ENCODE data around the gene PPP2R5A.
"Not testable (repeated sequence)": the region's sequence is repeated elsewhere in the genome, so short reads cannot be mapped to it uniquely, and the experiment has no call there.

PPP2R5A gene

GRCh38 chr1:212271823-212272485, 13.3 kb upstream of the PPP2R5A start:
- Histone ChIP-seq H3K9me3 (ENCODE audit: low read depth, low read length) (no peaks in the 10 kb centered on the region), H3K4me3 (no peak overlapping the region), H3K9ac (ENCODE audit: insufficient read length) (no peak overlapping the region), H3K36me3 (ENCODE audit: insufficient read depth, low read length) (no peaks in the 10 kb centered on the region), H3K27ac (no peak overlapping the region)
- no peak for DNase-seq (ENCODE audit: low read depth, low spot score)
- TF ChIP-seq POLR2AphosphoS5 (IDR thresholded peaks at IDR 0.05; ENCODE audit: borderline replicate concordance, low read depth, low read length) (no peak), FOXP2 (optimal IDR thresholded peaks at IDR 0.05; ENCODE audit: control extremely low read depth, extremely low read length, insufficient read depth) (no peak), EZH2 (IDR thresholded peaks at IDR 0.05) (no peak)

DNA sequence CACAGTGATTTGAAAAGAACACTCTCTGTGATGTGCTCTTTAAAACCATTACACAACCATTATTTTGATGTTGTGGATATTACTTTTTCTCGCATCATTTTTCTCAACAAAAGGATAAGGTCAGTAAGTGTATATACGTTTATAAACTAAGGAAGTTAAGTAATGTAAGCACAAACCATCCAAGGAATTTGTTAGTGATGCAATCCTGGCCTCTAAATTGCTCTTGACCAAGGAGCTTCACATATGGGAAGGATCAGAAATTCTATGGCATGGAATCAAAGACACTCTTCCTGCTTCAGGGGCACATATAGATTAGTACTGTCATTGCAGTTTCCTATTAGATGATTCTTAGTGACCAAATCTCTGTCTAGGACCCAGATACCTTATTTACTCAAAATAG, 3.6 kb upstream of the PPP2R5A start:
- DNase-seq (ENCODE audit: low read depth, low spot score), result no peak
- TF ChIP-seq EZH2 (IDR thresholded peaks at IDR 0.05) (no peak), POLR2AphosphoS5 (IDR thresholded peaks at IDR 0.05; ENCODE audit: borderline replicate concordance, low read depth, low read length) (no peak), FOXP2 (optimal IDR thresholded peaks at IDR 0.05; ENCODE audit: control extremely low read depth, extremely low read length, insufficient read depth) (no peak)
- Histone ChIP-seq H3K4me3 (no peak overlapping the region), H3K9ac (ENCODE audit: insufficient read length) (no peak overlapping the region), H3K36me3 (ENCODE audit: insufficient read depth, low read length) (no peaks in the 10 kb centered on the region), H3K9me3 (ENCODE audit: low read depth, low read length) (no peaks in the 10 kb centered on the region; the same call in 1 of the 2 replicates), H3K27ac (no peak overlapping the region)

DNA sequence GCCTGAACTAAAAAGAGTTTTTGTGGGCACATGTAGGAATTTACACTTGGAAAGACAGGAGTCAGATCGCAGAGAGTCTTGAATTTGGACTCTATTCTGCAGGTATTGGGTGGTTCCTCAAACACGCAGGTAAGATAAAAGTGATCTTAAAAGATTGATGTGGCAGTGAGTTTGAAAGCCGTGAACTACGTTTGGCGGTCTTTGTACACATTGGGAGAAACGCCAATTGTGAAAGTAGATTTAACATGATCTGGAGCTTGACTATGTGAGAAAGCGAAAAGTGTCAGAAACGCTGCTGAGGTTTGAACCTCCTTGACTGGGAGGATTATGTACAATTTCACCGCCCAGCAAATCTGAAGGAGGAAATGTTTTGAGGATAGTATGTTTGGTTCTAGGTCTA, 1.5 kb upstream of the PPP2R5A start:
- DNase-seq (ENCODE audit: low read depth, low spot score), result no peak
- H3K4me3 ChIP-seq, result peak overlapping the region; percentile 98; the same call in 1 of the 2 replicates
- no peak overlapping the region for H3K27ac ChIP-seq
- no peaks in the 10 kb centered on the region; the same call in 1 of the 2 replicates for H3K9me3 ChIP-seq (ENCODE audit: low read depth, low read length)
- no peak overlapping the region for H3K9ac ChIP-seq (ENCODE audit: insufficient read length)
- TF ChIP-seq FOXP2 (optimal IDR thresholded peaks at IDR 0.05; ENCODE audit: control extremely low read depth, extremely low read length, insufficient read depth), result no peak
- no peak for TF ChIP-seq EZH2 (IDR thresholded peaks at IDR 0.05)
- TF ChIP-seq POLR2AphosphoS5 (IDR thresholded peaks at IDR 0.05; ENCODE audit: borderline replicate concordance, low read depth, low read length), result no peak
- H3K36me3 ChIP-seq (ENCODE audit: insufficient read depth, low read length), result no peaks in the 10 kb centered on the region

DNA sequence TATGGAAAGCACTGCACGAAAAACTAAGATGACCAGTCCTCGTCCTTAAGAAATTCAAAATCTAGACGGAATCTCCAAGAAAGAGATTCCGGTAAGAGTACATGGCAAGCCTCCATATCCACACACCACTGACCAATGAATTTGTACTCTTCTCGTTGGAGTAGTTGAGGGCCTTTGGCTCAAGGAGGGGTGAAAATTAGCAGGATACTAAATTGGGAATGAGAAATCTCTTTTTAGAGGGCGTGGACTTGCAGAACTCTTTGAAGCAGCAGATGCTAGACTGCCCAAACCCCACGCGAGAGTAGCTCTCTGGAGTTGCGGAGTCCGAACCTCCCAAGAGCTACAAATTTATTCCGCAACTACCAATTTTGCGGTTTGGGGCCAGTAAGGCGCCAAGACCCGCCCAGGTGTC, 872 bp upstream of the PPP2R5A start:
- no peak for TF ChIP-seq FOXP2 (optimal IDR thresholded peaks at IDR 0.05; ENCODE audit: control extremely low read depth, extremely low read length, insufficient read depth)
- TF ChIP-seq POLR2AphosphoS5 (IDR thresholded peaks at IDR 0.05; ENCODE audit: borderline replicate concordance, low read depth, low read length), result no peak
- no peak for TF ChIP-seq EZH2 (IDR thresholded peaks at IDR 0.05)
- H3K9ac ChIP-seq (ENCODE audit: insufficient read length), result peak overlapping the region; percentile 68
- H3K4me3 ChIP-seq, result peak overlapping the region; percentile 98
- no peaks in the 10 kb centered on the region for H3K36me3 ChIP-seq (ENCODE audit: insufficient read depth, low read length)
- H3K9me3 ChIP-seq (ENCODE audit: low read depth, low read length), result no peaks in the 10 kb centered on the region; the same call in 1 of the 2 replicates
- DNase-seq (ENCODE audit: low read depth, low spot score), result no peak
- H3K27ac ChIP-seq, result no peak overlapping the region

- Histone ChIP-seq H3K9me3 (ENCODE audit: low read depth, low read length) (no peaks in the 10 kb centered on the region), H3K36me3 (ENCODE audit: insufficient read depth, low read length) (no peaks in the 10 kb centered on the region), H3K9ac (ENCODE audit: insufficient read length) (peak overlapping the region; percentile 72), H3K4me3 (peak overlapping the region; percentile 98), H3K27ac (no peak overlapping the region)
- TF ChIP-seq EZH2 (IDR thresholded peaks at IDR 0.05) (no peak), FOXP2 (optimal IDR thresholded peaks at IDR 0.05; ENCODE audit: control extremely low read depth, extremely low read length, insufficient read depth) (no peak), POLR2AphosphoS5 (IDR thresholded peaks at IDR 0.05; ENCODE audit: borderline replicate concordance, low read depth, low read length) (no peak)
- no peak for DNase-seq (ENCODE audit: low read depth, low spot score)
Measured at GRCh38 chr1:212285685-212286555, 710 bp downstream of the PPP2R5A start.

DNA sequence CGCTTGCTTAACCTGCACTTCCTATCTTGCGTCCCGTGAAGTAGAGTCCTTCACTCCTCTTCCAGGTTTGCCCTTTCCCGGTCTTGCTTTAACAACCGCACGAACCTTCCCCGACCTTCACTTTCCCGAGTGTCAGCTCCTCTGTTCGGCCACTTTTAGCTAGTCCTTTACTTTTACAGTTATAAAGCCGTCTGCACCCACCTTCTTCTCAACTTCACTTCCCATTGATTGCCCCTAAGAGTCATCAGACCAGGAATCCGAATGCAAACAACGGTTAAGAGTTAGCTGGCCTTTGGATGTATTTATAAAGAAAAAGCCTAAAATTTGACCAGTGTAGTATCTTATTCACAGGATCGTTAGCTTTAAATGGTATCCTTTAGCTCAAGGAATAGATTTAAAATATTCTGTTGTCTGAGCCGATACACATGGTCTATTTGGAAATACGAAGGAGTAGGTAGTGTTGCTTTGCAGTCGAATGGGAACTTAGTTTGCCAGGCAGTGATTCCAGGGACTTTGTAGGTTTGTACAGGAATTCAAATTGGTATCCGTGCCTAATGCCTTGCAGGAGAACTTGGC, 1.4 kb downstream of the PPP2R5A start:
- Histone ChIP-seq H3K9ac (ENCODE audit: insufficient read length) (peak overlapping the region; percentile 72), H3K9me3 (ENCODE audit: low read depth, low read length) (no peaks in the 10 kb centered on the region), H3K4me3 (peak overlapping the region; percentile 98), H3K27ac (no peak overlapping the region), H3K36me3 (ENCODE audit: insufficient read depth, low read length) (no peaks in the 10 kb centered on the region)
- TF ChIP-seq EZH2 (IDR thresholded peaks at IDR 0.05) (no peak), FOXP2 (optimal IDR thresholded peaks at IDR 0.05; ENCODE audit: control extremely low read depth, extremely low read length, insufficient read depth) (no peak), POLR2AphosphoS5 (IDR thresholded peaks at IDR 0.05; ENCODE audit: borderline replicate concordance, low read depth, low read length) (no peak)
- DNase-seq (ENCODE audit: low read depth, low spot score), result no peak

- H3K27ac ChIP-seq, result no peak overlapping the region
- H3K9me3 ChIP-seq (ENCODE audit: low read depth, low read length), result no peaks in the 10 kb centered on the region
- peak overlapping the region; percentile 98 for H3K4me3 ChIP-seq
- H3K9ac ChIP-seq (ENCODE audit: insufficient read length), result peak overlapping the region; percentile 72
- no peaks in the 10 kb centered on the region for H3K36me3 ChIP-seq (ENCODE audit: insufficient read depth, low read length)
- DNase-seq (ENCODE audit: low read depth, low spot score), result no peak
- TF ChIP-seq POLR2AphosphoS5 (IDR thresholded peaks at IDR 0.05; ENCODE audit: borderline replicate concordance, low read depth, low read length) (no peak), FOXP2 (optimal IDR thresholded peaks at IDR 0.05; ENCODE audit: control extremely low read depth, extremely low read length, insufficient read depth) (no peak), EZH2 (IDR thresholded peaks at IDR 0.05) (no peak)
Measured at GRCh38 chr1:212287261-212287895, 2.2 kb downstream of the PPP2R5A start.

- not testable (repeated sequence) for DNase-seq (ENCODE audit: low read depth, low spot score); H3K4me3 ChIP-seq; H3K9me3 ChIP-seq (ENCODE audit: low read depth, low read length); H3K36me3 ChIP-seq (ENCODE audit: insufficient read depth, low read length); H3K27ac ChIP-seq; H3K9ac ChIP-seq (ENCODE audit: insufficient read length)
Measured at GRCh38 chr1:212287995-212288394, 2.8 kb downstream of the PPP2R5A start.

All from SK-N-MC (cell line).